Measurements from ENCODE around the gene RASD1.

GRCh38 chr17:17518014-17518413 lies 21.8 kb upstream of the RASD1 start:
- TF ChIP-seq POLR2A (IDR thresholded peaks at IDR 0.05; ENCODE audit: low read length) (no peak), GATA1 (IDR thresholded peaks at IDR 0.05; ENCODE audit: low read depth, low read length) (no peak)

Measured in erythroblast (primary cell).